GM21576 (cell line): ENCODE measurements around the gene PLXNA4.

Experiments
- ATAC-seq: cut with Tn5 transposase; IDR thresholded peaks from one replicate; pipeline ENCODE4 v1.9.1; 2021; ENCODE audit warnings: mild to moderate bottlenecking, moderate library complexity; ENCODE audit not compliant: unreplicated experiment

PLXNA4 gene

GRCh38 chr7:132328047-132328620 is 248.1 kb downstream of the PLXNA4 start:
- ATAC-seq: no peak

GRCh38 chr7:132326878-132327589 is 249.2 kb downstream of the PLXNA4 start:
- no peak for ATAC-seq

GRCh38 chr7:132322970-132323369 is 253.3 kb downstream of the PLXNA4 start:
- ATAC-seq: no peak

GRCh38 chr7:132321387-132321786 is 254.9 kb downstream of the PLXNA4 start:
- ATAC-seq: no peak

GRCh38 chr7:132319481-132319880 is 256.8 kb downstream of the PLXNA4 start:
- ATAC-seq: no peak

GRCh38 chr7:132318352-132319318 is 257.6 kb downstream of the PLXNA4 start:
- ATAC-seq: peak; percentile 86

- no peak for ATAC-seq
Measured at GRCh38 chr7:132317701-132318351, 258.4 kb downstream of the PLXNA4 start.

- ATAC-seq: no peak
Measured at GRCh38 chr7:132312531-132313055, 263.7 kb downstream of the PLXNA4 start.

GRCh38 chr7:132311733-132312132 is 264.5 kb downstream of the PLXNA4 start:
- ATAC-seq: no peak

- ATAC-seq: no peak
Measured at GRCh38 chr7:132309102-132309805, 267.0 kb downstream of the PLXNA4 start.

- no peak for ATAC-seq
Measured at GRCh38 chr7:132307465-132307864, 268.8 kb downstream of the PLXNA4 start.

- no peak for ATAC-seq
Measured at GRCh38 chr7:132300599-132301277, 275.5 kb downstream of the PLXNA4 start.

- ATAC-seq: no peak
Measured at GRCh38 chr7:132298790-132299189, 277.5 kb downstream of the PLXNA4 start.

GRCh38 chr7:132296820-132297219 is 279.4 kb downstream of the PLXNA4 start:
- ATAC-seq: no peak

GRCh38 chr7:132295175-132295574 is 281.1 kb downstream of the PLXNA4 start:
- no peak for ATAC-seq

GRCh38 chr7:132292803-132293202 is 283.5 kb downstream of the PLXNA4 start:
- no peak for ATAC-seq

- no peak for ATAC-seq
Measured at GRCh38 chr7:132291481-132291880, 284.8 kb downstream of the PLXNA4 start.

GRCh38 chr7:132290021-132290420 is 286.2 kb downstream of the PLXNA4 start:
- ATAC-seq: no peak

- ATAC-seq: no peak
Measured at GRCh38 chr7:132286836-132287235, 289.4 kb downstream of the PLXNA4 start.

GRCh38 chr7:132280335-132280734 is 295.9 kb downstream of the PLXNA4 start:
- ATAC-seq: no peak
